ENCODE measurements around the gene CD247.

DNA sequence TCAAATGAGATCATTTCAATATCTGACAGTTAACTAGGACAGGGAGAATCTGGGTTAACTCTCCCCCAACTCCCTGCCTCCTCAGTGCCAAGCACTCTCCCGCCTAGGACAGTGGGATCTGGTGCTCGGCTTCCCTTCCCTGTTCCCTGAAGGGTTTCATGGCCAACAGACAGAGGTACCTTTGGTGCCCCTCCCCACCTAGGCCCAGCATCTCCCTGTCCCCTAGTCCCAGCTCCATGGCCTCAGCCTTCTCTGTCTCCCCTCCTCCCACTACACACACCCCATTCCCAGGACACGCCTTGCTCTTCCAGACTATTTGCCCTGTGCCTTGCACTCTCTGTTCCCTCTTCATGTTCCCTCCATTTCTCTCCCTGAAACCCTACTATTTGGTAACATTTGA, 77.1 kb downstream of the CD247 start:
- TF ChIP-seq CTCF (IDR thresholded peaks at IDR 0.05): no peak
- TF ChIP-seq POLR2A (IDR thresholded peaks at IDR 0.05): no peak
- TF ChIP-seq EP300 (IDR thresholded peaks at IDR 0.05; ENCODE audit: low read depth): no peak
- TF ChIP-seq POLR2AphosphoS5 (IDR thresholded peaks at IDR 0.05): no peak

Measured in transverse colon (tissue), 4 donors.